Upper lobe of right lung (tissue), 1 donor: ENCODE measurements around the gene FBXW11. TPM values are rescaled to one million over a fixed set of nuclear protein-coding genes. Genes with fewer than 3 reads are reported as not detected.

ENCODE experiments used
- ATAC-seq: fragments of 200-7000 bp; cut with Tn5 transposase; one replicate; pipeline ENCODE4 v1.9.1; 2020; ENCODE audit warnings: mild to moderate bottlenecking, moderate library complexity
- DNase-seq: peaks from one replicate; pipeline ENCODE4 v3.0.0-alpha.2; 2020
- H3K27ac ChIP-seq: fragments of 200-600 bp; one replicate; pipeline ENCODE4 v1.8.0; 2022
- H3K27me3 ChIP-seq: fragments of 200-600 bp; one replicate; pipeline ENCODE4 v1.8.0; 2022; ENCODE audit warnings: mild to moderate bottlenecking
- H3K36me3 ChIP-seq: fragments of 200-600 bp; one replicate; pipeline ENCODE4 v1.8.0; 2022
- H3K4me1 ChIP-seq: fragments of 200-600 bp; one replicate; pipeline ENCODE4 v1.8.0; 2022
- H3K4me3 ChIP-seq: fragments of 200-600 bp; one replicate; pipeline ENCODE4 v1.8.0; 2022; ENCODE audit warnings: mild to moderate bottlenecking
- H3K9me3 ChIP-seq: fragments of 200-600 bp; one replicate; pipeline ENCODE4 v1.8.0; 2022
- intact Hi-C: fragments of 100-400 bp; cut with DNase I; formaldehyde crosslinking; loops from one replicate; pipeline ENCODE4 v1.11.0; 2022
- total RNA-seq: library from RNA; stranded (reverse); fragmentation: NEBNext Ultra II Directional; extraction: Animal tissue kit (Norgen Biotek cat#: 25700); gene quantifications from one replicate; pipeline ENCODE4 v1.2.1, GENCODE V29; 2021
- TF ChIP-seq, protein P1 (sequence below): fragments of 200-600 bp; IDR thresholded peaks from one replicate; pipeline ENCODE4 v1.8.0; 2022; ENCODE audit warnings: antibody characterized with exemption
- donor health status: DM: no; HTN: yes; CAD: no; lungs with severe emphysema.

FBXW11 gene
- total RNA-seq, 1 donor from 2014 or later: 61.8 TPM

- ATAC-seq (peak; percentile 45), DNase-seq (no peak)
- no peak overlapping the region for H3K27ac ChIP-seq
- H3K27me3 ChIP-seq: no peaks in the 10 kb centered on the region
- peaks cover 6% of the 10 kb centered on the region for H3K4me1 ChIP-seq
- peaks cover 49% of the 10 kb centered on the region for H3K36me3 ChIP-seq
- no peaks in the 10 kb centered on the region for H3K9me3 ChIP-seq
- no peak overlapping the region for H3K4me3 ChIP-seq
- intact Hi-C loops: no loop called here
- TF ChIP-seq, protein P1, sequence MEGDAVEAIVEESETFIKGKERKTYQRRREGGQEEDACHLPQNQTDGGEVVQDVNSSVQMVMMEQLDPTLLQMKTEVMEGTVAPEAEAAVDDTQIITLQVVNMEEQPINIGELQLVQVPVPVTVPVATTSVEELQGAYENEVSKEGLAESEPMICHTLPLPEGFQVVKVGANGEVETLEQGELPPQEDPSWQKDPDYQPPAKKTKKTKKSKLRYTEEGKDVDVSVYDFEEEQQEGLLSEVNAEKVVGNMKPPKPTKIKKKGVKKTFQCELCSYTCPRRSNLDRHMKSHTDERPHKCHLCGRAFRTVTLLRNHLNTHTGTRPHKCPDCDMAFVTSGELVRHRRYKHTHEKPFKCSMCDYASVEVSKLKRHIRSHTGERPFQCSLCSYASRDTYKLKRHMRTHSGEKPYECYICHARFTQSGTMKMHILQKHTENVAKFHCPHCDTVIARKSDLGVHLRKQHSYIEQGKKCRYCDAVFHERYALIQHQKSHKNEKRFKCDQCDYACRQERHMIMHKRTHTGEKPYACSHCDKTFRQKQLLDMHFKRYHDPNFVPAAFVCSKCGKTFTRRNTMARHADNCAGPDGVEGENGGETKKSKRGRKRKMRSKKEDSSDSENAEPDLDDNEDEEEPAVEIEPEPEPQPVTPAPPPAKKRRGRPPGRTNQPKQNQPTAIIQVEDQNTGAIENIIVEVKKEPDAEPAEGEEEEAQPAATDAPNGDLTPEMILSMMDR: no peak
Observed at GRCh38 chr5:171863935-171864334, 142.5 kb downstream of the FBXW11 start.

DNA sequence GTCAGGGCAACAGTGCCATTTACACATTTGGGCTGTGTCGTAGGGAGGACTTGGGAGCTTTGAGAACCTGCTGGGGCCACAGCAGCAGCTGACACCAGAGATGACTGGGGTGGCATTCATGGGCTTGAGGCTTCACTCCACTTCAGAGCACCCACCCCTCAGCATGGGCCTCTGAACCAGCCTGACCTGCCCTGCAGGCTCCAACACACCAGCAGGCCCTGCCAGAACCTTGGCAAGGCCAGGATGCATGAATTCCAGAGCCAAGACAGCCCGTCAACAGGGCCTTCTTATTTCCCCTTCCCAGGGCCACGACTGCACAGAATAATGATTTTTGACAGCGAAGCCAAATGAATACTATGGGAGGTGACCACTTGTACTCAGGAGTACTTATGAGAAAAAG lies 143.8 kb downstream of the FBXW11 start:
- ATAC-seq (no peak), DNase-seq (no peak)
- Histone ChIP-seq H3K36me3 (peaks cover 36% of the 10 kb centered on the region), H3K27ac (no peak overlapping the region), H3K4me1 (peaks cover 6% of the 10 kb centered on the region), H3K4me3 (no peak overlapping the region), H3K9me3 (no peaks in the 10 kb centered on the region), H3K27me3 (no peaks in the 10 kb centered on the region)
- intact Hi-C loops: no loop called here
- TF ChIP-seq, protein P1: no peak

DNA sequence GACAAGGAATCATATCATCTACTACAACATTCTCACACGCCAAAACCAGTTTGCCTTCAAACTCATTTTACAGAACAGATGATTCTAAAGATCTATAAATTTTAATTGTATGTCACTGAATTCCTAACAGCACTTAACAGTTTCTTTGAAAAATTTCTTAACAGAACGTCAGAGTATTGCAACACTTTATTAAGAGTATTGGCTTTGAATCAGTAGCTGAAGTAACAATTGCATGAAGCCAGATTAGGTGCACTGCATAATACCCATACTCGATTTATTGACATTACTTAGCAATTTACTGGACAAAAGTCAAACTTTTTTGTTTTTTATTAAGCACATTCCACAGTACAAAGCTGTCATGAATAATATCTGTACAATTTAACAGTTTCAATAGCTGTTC lies 145.1 kb downstream of the FBXW11 start:
- Histone ChIP-seq H3K36me3 (peaks cover 24% of the 10 kb centered on the region), H3K4me1 (peaks cover 6% of the 10 kb centered on the region), H3K27me3 (no peaks in the 10 kb centered on the region), H3K4me3 (no peak overlapping the region), H3K9me3 (no peaks in the 10 kb centered on the region), H3K27ac (no peak overlapping the region)
- TF ChIP-seq, protein P1: no peak
- DNase-seq (no peak), ATAC-seq (no peak)
- intact Hi-C loops: no loop called here

DNA sequence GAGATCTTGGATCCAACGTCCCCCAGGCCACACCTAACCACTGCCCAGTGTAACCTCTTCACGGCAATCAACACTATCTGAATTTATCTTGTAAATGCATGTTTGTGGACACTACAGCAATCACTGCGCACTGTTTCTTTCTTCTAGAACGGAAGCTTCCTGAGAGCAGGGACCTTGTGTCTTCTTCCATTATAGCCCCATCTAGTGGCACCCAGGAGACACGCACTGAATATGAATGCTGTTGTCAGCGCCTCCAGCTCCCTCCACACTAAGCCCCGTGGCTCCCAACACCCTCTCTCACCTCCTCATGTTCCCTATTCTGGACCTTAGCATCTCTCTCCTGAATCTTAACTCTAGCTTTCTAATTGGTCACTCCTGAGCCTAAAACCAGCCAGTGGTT lies 148.1 kb downstream of the FBXW11 start:
- no peak for DNase-seq

DNA sequence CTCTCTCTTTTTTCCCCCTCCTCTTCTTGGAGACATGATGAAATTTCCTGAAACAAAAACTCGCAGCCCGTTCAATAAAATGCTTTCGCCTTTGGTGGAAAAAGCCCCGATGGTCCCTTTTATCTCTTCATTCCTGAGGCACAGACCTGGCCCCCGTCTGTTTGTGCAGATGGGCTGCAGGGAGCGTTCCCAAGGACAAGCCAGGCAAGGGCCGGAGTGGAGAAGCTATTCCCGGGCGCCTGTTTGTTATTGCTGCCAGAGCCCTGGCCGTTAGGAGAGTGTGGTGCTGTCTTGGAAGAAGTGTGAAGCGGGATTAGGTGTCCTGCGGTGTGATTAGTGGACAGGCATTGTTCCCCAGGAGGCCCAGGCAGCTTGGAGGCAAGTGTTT lies 149.0 kb downstream of the FBXW11 start:
- DNase-seq: no peak
- no peaks in the 10 kb centered on the region for H3K27me3 ChIP-seq
- H3K9me3 ChIP-seq: no peaks in the 10 kb centered on the region
- TF ChIP-seq, protein P1: no peak
- peaks cover 1% of the 10 kb centered on the region for H3K36me3 ChIP-seq
- intact Hi-C loops: no loop called here
- H3K27ac ChIP-seq: no peak overlapping the region
- ATAC-seq: no peak
- H3K4me3 ChIP-seq: no peak overlapping the region
- peaks cover 6% of the 10 kb centered on the region for H3K4me1 ChIP-seq

More for the DNA sequence above, 148.1 kb downstream of the FBXW11 start:
- intact Hi-C loops: no loop called here
- Histone ChIP-seq H3K27me3 (no peaks in the 10 kb centered on the region), H3K4me1 (peaks cover 6% of the 10 kb centered on the region), H3K36me3 (peaks cover 10% of the 10 kb centered on the region), H3K27ac (no peak overlapping the region), H3K9me3 (no peaks in the 10 kb centered on the region), H3K4me3 (no peak overlapping the region)
- peak; percentile 45 for ATAC-seq
- TF ChIP-seq, protein P1: peak; percentile 42
